Measurements from ENCODE around the gene EPN2.

Gene EPN2

GRCh38 chr17:19244357-19244756 is 7.2 kb downstream of the EPN2 start:
- no peak for DNase-seq (ENCODE audit: low read depth)
- TF ChIP-seq CTCF (IDR thresholded peaks at IDR 0.05; ENCODE audit: low read depth, low read length, missing control alignments), result no peak
- no peak overlapping the region for H3K4me3 ChIP-seq (ENCODE audit: low read depth, low read length)
- in situ Hi-C loops (cut with HindIII; ENCODE audit: low sequenced_read_pairs), result no loop called here

- in situ Hi-C loops (cut with HindIII; ENCODE audit: low sequenced_read_pairs), result no loop called here
- DNase-seq (ENCODE audit: low read depth), result no peak
- TF ChIP-seq CTCF (IDR thresholded peaks at IDR 0.05; ENCODE audit: low read depth, low read length, missing control alignments), result no peak
- H3K4me3 ChIP-seq (ENCODE audit: low read depth, low read length), result no peak overlapping the region
Observed at GRCh38 chr17:19244781-19245180, 7.6 kb downstream of the EPN2 start.

- in situ Hi-C loops (cut with HindIII; ENCODE audit: low sequenced_read_pairs), result no loop called here
Observed at GRCh38 chr17:19247473-19247872, 10.3 kb downstream of the EPN2 start.

GRCh38 chr17:19248151-19248927 is 11.2 kb downstream of the EPN2 start:
- in situ Hi-C loops (cut with HindIII; ENCODE audit: low sequenced_read_pairs), result no loop called here
- no peak overlapping the region for H3K4me3 ChIP-seq (ENCODE audit: low read depth, low read length)
- TF ChIP-seq CTCF (IDR thresholded peaks at IDR 0.05; ENCODE audit: low read depth, low read length, missing control alignments), result no peak
- DNase-seq (ENCODE audit: low read depth), result no peak

More at GRCh38 chr17:19247473-19247872, 10.3 kb downstream of the EPN2 start:
- no peak for DNase-seq (ENCODE audit: low read depth)
- TF ChIP-seq CTCF (IDR thresholded peaks at IDR 0.05; ENCODE audit: low read depth, low read length, missing control alignments), result no peak
- H3K4me3 ChIP-seq (ENCODE audit: low read depth, low read length), result no peak overlapping the region

GRCh38 chr17:19248928-19249574 is 11.9 kb downstream of the EPN2 start:
- TF ChIP-seq CTCF (IDR thresholded peaks at IDR 0.05; ENCODE audit: low read depth, low read length, missing control alignments), result no peak
- DNase-seq (ENCODE audit: low read depth), result peak; percentile 70
- no peak overlapping the region for H3K4me3 ChIP-seq (ENCODE audit: low read depth, low read length)
- in situ Hi-C loops (cut with HindIII; ENCODE audit: low sequenced_read_pairs), result no loop called here

GRCh38 chr17:19249681-19250080 is 12.5 kb downstream of the EPN2 start:
- TF ChIP-seq CTCF (IDR thresholded peaks at IDR 0.05; ENCODE audit: low read depth, low read length, missing control alignments), result no peak
- DNase-seq (ENCODE audit: low read depth), result peak; percentile 73
- no peak overlapping the region for H3K4me3 ChIP-seq (ENCODE audit: low read depth, low read length)
- in situ Hi-C loops (cut with HindIII; ENCODE audit: low sequenced_read_pairs), result no loop called here
